ENCODE data around the gene MYOD1.

- TF ChIP-seq POLR2AphosphoS5 (IDR thresholded peaks at IDR 0.05; ENCODE audit: low read depth, low read length) (no peak), REST (IDR thresholded peaks at IDR 0.05; ENCODE audit: insufficient read depth in 1 of 2, low read depth in 2 of 2, low read length in 2 of 2) (no peak)
Measured at GRCh38 chr11:17746096-17746495, 26.7 kb downstream of the MYOD1 start.

All from PFSK-1 (cell line).